ENCODE data around the gene SMC3. TPM values are rescaled to one million over a fixed set of nuclear protein-coding genes. Genes with fewer than 3 reads are reported as not detected.
"Not testable (repeated sequence)": the region's sequence is repeated elsewhere in the genome, so short reads cannot be mapped to it uniquely, and the experiment has no call there.

SMC3 gene
- total RNA-seq, 1 donor from 2014 or later: 53.6 TPM

GRCh38 chr10:110636932-110637557 lies 69.5 kb downstream of the SMC3 start:
- Mint-ChIP-seq H3K4me3 (ENCODE audit: unreplicated experiment) (no peak overlapping the region), H3K27me3 (ENCODE audit: unreplicated experiment) (no peaks in the 10 kb centered on the region), H3K9me3 (ENCODE audit: unreplicated experiment) (peaks cover 5% of the 10 kb centered on the region), H3K27ac (ENCODE audit: unreplicated experiment) (peak overlapping the region; percentile 15), H3K36me3 (ENCODE audit: unreplicated experiment) (no peaks in the 10 kb centered on the region), H3K4me1 (ENCODE audit: low read depth, unreplicated experiment) (peaks cover 39% of the 10 kb centered on the region)
- TF ChIP-seq CTCF (IDR thresholded peaks at IDR 0.05; ENCODE audit: partially characterized antibody, unreplicated experiment): no peak
- no peak for DNase-seq

- DNase-seq: no peak
- Mint-ChIP-seq H3K27ac (ENCODE audit: unreplicated experiment) (no peak overlapping the region), H3K36me3 (ENCODE audit: unreplicated experiment) (no peaks in the 10 kb centered on the region), H3K27me3 (ENCODE audit: unreplicated experiment) (no peaks in the 10 kb centered on the region), H3K9me3 (ENCODE audit: unreplicated experiment) (peaks cover 6% of the 10 kb centered on the region), H3K4me3 (ENCODE audit: unreplicated experiment) (no peak overlapping the region), H3K4me1 (ENCODE audit: low read depth, unreplicated experiment) (peaks cover 43% of the 10 kb centered on the region)
- no peak for TF ChIP-seq CTCF (IDR thresholded peaks at IDR 0.05; ENCODE audit: partially characterized antibody, unreplicated experiment)
Measured at GRCh38 chr10:110637558-110638053, 70.1 kb downstream of the SMC3 start.

- no peak for TF ChIP-seq CTCF (IDR thresholded peaks at IDR 0.05; ENCODE audit: partially characterized antibody, unreplicated experiment)
- peaks cover 47% of the 10 kb centered on the region for H3K4me1 Mint-ChIP-seq (ENCODE audit: low read depth, unreplicated experiment)
Measured at GRCh38 chr10:110638319-110638718, 70.8 kb downstream of the SMC3 start.

GRCh38 chr10:110639046-110639445 lies 71.6 kb downstream of the SMC3 start:
- H3K4me1 Mint-ChIP-seq (ENCODE audit: low read depth, unreplicated experiment): peaks cover 48% of the 10 kb centered on the region
- not testable (repeated sequence) for H3K4me3 Mint-ChIP-seq (ENCODE audit: unreplicated experiment); H3K36me3 Mint-ChIP-seq (ENCODE audit: unreplicated experiment); H3K27me3 Mint-ChIP-seq (ENCODE audit: unreplicated experiment); DNase-seq; H3K27ac Mint-ChIP-seq (ENCODE audit: unreplicated experiment); H3K9me3 Mint-ChIP-seq (ENCODE audit: unreplicated experiment)

More at GRCh38 chr10:110638319-110638718, 70.8 kb downstream of the SMC3 start:
- Mint-ChIP-seq H3K36me3 (ENCODE audit: unreplicated experiment) (no peaks in the 10 kb centered on the region), H3K9me3 (ENCODE audit: unreplicated experiment) (peaks cover 8% of the 10 kb centered on the region), H3K4me3 (ENCODE audit: unreplicated experiment) (no peak overlapping the region), H3K27me3 (ENCODE audit: unreplicated experiment) (peaks cover 2% of the 10 kb centered on the region), H3K27ac (ENCODE audit: unreplicated experiment) (no peak overlapping the region)
- DNase-seq: no peak

- H3K4me1 Mint-ChIP-seq (ENCODE audit: low read depth, unreplicated experiment): peaks cover 49% of the 10 kb centered on the region
- not testable (repeated sequence) for H3K4me3 Mint-ChIP-seq (ENCODE audit: unreplicated experiment)
Measured at GRCh38 chr10:110639858-110640257, 72.4 kb downstream of the SMC3 start.

GRCh38 chr10:110641256-110641655 lies 73.8 kb downstream of the SMC3 start:
- H3K9me3 Mint-ChIP-seq (ENCODE audit: unreplicated experiment): peaks cover 11% of the 10 kb centered on the region
- no peak for TF ChIP-seq CTCF (IDR thresholded peaks at IDR 0.05; ENCODE audit: partially characterized antibody, unreplicated experiment)
- no peak overlapping the region for H3K27ac Mint-ChIP-seq (ENCODE audit: unreplicated experiment)
- no peaks in the 10 kb centered on the region for H3K36me3 Mint-ChIP-seq (ENCODE audit: unreplicated experiment)
- H3K27me3 Mint-ChIP-seq (ENCODE audit: unreplicated experiment): peaks cover 7% of the 10 kb centered on the region
- peak overlapping the region; percentile 67 for H3K4me3 Mint-ChIP-seq (ENCODE audit: unreplicated experiment)
- DNase-seq: peak; percentile 74
- peaks cover 39% of the 10 kb centered on the region for H3K4me1 Mint-ChIP-seq (ENCODE audit: low read depth, unreplicated experiment)

More at GRCh38 chr10:110639858-110640257, 72.4 kb downstream of the SMC3 start:
- not testable (repeated sequence) for DNase-seq; H3K27ac Mint-ChIP-seq (ENCODE audit: unreplicated experiment); H3K27me3 Mint-ChIP-seq (ENCODE audit: unreplicated experiment); H3K36me3 Mint-ChIP-seq (ENCODE audit: unreplicated experiment)
- peaks cover 11% of the 10 kb centered on the region for H3K9me3 Mint-ChIP-seq (ENCODE audit: unreplicated experiment)
